GM19239 (cell line): ENCODE results near the gene NARF.
"Not testable (repeated sequence)": the region's sequence is repeated elsewhere in the genome, so short reads cannot be mapped to it uniquely, and the experiment has no call there.

Experiments used
- DNase-seq: peaks from one replicate; pipeline ENCODE4 v3.0.0; 2011; ENCODE audit warnings: low spot score; ENCODE audit not compliant: insufficient read length
- FAIRE-seq: peaks from 2 replicates; lab custom pipeline; 2011; peaks lifted over from hg19 to GRCh38; lab: Jason Lieb, UNC

The NARF gene

DNA sequence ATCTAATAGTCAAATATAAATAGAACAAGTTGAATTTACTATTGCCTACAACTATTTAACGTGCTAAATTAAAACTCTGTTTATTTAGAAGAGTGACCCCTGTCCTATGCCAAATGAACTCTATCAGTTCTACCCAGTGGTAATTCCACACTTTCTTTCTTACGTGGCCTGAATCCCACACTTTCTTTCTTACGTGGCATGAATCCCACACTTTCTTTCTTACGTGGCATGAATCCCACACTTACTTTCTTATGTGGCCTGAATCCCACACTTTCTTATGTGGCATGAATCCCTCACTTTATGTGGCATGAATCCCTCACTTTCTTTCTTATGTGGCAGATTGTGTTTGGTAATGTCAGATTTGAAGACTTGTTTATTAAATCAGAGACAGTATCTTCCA is 67.2 kb downstream of the NARF start:
- FAIRE-seq (no peak), DNase-seq (no peak)

DNA sequence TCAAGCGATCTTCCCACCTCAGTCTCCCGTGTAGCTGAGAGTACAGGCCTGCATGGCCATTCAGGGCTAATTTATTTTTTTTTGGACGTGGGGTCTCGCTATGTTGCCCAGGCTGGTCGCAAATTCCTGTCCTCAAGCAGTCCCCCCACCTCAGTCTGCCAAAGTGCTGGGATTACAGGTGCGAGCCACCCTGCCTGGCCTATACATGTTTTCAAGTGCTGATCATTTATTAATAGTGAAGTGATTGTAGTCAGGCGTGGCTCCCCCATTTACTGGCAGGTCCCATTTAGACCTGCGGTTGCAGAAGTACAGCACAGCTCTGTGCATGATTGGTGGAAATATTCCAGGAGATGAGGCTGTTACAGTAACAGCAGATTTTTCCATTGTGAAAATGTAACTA is 69.4 kb downstream of the NARF start:
- no peak for FAIRE-seq
- DNase-seq: no peak

DNA sequence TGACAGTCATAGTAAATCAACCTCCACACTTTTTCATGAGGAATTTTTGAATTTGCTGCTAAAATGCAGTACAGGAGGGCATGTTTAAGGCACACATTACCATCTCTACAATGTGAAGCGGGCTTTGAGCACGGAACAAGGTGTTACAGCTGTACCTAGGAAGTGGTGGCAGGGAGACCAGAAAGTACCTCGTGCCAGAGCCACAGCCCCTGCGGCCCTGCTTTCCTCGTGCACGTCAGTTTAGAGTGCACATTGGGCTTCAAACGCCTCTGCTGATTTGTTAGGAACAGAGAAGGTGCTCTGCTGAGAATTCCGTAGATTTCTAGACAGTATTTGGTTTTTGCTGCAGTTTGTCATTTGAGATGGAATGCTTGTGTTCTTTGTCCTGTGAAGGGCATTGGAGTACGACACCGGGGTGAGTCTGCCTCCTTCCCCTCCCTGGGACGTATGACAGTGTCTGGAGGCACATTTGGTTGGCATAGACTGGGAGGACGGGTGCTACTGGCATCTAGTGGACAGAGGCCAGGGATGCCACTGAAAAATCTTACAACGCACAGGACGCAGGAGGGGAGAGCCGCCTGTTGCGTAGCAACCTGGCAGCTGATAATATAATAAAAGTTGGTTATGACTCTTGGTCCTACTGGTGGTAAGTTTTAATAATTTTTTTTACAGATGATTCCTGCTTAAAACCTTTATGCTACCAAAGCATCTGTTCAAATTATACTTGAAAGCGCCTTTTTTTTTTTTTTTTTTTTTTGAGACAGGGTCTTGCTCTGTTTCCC is 70.1 kb downstream of the NARF start:
- FAIRE-seq: no peak
- DNase-seq: no peak

DNA sequence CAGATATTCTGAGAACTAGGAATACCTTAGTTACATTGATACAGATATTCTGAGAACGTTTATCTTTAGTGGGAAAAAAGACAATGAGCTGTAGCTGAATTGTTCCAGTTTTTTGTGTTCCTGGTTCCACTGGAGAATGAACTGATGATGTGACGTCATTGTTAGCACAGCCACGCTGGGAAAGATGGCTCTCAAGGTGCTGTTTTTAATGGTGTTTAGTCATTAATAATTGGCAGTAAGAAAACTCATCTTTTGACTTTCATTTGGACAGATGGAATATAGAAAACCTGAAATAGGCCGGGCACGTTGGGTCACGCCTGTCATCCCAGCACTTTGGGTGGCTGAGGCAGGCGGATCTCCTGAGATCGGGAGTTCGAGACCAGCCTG is 71.4 kb downstream of the NARF start:
- FAIRE-seq: no peak
- no peak for DNase-seq

DNA sequence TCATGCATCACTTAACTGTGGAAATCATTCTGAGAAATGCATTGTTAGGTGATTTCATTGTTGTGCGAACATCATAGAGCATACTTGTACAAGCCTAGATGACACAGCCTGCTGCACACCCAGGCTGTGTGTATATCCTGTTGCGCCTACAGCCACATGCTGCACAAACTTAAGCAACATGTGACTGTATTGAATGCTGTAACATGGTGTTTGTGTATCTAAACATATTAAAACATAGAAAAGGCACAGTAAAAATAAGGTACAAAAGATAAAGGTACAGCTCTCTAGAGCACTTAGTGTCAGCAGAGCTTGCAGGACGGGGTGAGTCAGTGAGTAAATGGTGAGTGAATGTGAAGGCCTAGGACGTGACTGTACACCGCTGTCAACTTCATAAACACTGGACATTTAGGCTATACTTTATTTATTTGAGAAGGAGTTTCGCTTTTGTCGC is 72.9 kb downstream of the NARF start:
- FAIRE-seq (no peak), DNase-seq (no peak)

DNA sequence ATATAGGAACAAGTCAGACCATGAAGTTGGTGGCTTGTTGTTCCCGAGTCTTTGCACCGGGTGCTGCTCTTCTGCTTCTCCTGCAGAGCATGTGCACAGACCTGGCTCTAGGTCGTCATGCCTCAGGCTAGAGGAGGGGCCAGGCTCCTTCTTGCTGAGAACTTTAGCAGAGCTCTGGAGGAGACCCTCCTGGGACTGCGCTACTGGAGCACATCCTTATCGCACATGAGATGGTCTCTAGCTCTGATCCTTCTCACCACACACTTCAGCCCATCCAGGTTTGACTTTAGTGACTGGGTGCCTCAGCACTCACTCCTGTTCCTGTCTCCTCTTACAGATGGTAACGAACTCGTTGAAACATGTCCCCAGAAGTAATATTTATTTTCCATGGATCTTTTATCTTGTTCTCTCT is 75.9 kb downstream of the NARF start:
- DNase-seq: no peak
- no peak for FAIRE-seq

- DNase-seq (no peak), FAIRE-seq (no peak)
Observed at GRCh38 chr17:82536512-82537201, 78.1 kb downstream of the NARF start.

DNA sequence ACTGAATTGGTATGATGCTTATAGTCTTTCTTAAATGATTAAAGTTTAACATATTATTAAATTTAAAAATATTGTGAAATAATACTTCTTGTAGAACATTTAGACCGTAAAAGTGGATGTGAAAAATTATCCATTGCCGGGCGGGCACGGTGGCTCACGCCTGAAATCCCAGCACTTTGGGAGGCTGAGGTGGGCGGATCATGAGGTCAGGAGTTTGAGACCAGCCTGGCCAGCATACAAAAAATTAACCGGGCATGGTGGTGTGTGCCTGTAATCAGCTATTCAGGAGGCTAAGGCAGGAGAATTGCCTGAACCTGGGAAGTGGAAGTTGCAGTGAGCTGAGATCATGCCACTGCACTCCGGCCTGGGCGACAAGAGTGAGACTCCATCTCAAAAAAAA is 78.7 kb downstream of the NARF start:
- DNase-seq, FAIRE-seq: not testable (repeated sequence)

- not testable (repeated sequence) for FAIRE-seq, DNase-seq
Observed at GRCh38 chr17:82539076-82539475, 80.5 kb downstream of the NARF start.
